ENCODE data around the gene ZXDC.

GRCh38 chr3:126434264-126434590 is 41.5 kb downstream of the ZXDC start:
- TF ChIP-seq, protein P1, sequence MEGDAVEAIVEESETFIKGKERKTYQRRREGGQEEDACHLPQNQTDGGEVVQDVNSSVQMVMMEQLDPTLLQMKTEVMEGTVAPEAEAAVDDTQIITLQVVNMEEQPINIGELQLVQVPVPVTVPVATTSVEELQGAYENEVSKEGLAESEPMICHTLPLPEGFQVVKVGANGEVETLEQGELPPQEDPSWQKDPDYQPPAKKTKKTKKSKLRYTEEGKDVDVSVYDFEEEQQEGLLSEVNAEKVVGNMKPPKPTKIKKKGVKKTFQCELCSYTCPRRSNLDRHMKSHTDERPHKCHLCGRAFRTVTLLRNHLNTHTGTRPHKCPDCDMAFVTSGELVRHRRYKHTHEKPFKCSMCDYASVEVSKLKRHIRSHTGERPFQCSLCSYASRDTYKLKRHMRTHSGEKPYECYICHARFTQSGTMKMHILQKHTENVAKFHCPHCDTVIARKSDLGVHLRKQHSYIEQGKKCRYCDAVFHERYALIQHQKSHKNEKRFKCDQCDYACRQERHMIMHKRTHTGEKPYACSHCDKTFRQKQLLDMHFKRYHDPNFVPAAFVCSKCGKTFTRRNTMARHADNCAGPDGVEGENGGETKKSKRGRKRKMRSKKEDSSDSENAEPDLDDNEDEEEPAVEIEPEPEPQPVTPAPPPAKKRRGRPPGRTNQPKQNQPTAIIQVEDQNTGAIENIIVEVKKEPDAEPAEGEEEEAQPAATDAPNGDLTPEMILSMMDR (IDR thresholded peaks at IDR 0.05), result no peak
- TF ChIP-seq POLR2A (IDR thresholded peaks at IDR 0.05), result no peak

All from uterus (tissue), 2 donors.